ENCODE data around the gene CA10.

GRCh38 chr17:51769231-51769630 is 389.3 kb downstream of the CA10 start:
- no peak for TF ChIP-seq CTCF (IDR thresholded peaks at IDR 0.05; ENCODE audit: insufficient read depth, low read length, poor library complexity, severe bottlenecking)
- no peak for TF ChIP-seq EZH2phosphoT487 (conservative IDR thresholded peaks at IDR 0.05; ENCODE audit: low read length)

All from SU-DHL-6 (cell line).